ENCODE results near the gene HDGFL1. TPM values are rescaled to one million over a fixed set of nuclear protein-coding genes. Genes with fewer than 3 reads are reported as not detected.
A peak's percentile ranks its signal among the peaks of the same experiment; 100 is the strongest.

Gene HDGFL1
- total and polyA plus RNA-seq, 2 donors (not counting 1 experiment from before 2014, with no cell fraction given) = not detected

DNA sequence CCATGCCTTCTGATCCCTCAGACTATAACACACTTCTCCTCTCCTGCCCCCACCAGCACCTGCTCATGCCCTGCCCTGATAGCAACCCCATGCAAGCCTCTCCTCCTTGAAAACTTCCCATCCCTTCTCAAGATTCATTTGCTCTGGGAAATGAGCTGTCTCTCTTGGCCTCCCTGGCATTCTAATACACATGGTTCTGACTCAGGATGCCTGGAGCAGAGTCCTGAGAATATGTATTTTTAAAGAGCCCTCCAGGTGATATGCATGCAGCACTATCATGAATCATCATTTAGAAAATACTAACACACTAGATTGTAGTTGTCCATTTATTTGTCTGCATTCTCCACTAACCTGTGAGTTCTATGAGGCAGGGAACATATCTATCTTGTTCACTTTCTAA, 26.6 kb downstream of the HDGFL1 start:
- TF ChIP-seq EZH2 (IDR thresholded peaks at IDR 0.05; ENCODE audit: low read length, missing control alignments) = no peak
- TF ChIP-seq, protein P1, sequence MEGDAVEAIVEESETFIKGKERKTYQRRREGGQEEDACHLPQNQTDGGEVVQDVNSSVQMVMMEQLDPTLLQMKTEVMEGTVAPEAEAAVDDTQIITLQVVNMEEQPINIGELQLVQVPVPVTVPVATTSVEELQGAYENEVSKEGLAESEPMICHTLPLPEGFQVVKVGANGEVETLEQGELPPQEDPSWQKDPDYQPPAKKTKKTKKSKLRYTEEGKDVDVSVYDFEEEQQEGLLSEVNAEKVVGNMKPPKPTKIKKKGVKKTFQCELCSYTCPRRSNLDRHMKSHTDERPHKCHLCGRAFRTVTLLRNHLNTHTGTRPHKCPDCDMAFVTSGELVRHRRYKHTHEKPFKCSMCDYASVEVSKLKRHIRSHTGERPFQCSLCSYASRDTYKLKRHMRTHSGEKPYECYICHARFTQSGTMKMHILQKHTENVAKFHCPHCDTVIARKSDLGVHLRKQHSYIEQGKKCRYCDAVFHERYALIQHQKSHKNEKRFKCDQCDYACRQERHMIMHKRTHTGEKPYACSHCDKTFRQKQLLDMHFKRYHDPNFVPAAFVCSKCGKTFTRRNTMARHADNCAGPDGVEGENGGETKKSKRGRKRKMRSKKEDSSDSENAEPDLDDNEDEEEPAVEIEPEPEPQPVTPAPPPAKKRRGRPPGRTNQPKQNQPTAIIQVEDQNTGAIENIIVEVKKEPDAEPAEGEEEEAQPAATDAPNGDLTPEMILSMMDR (conservative IDR thresholded peaks at IDR 0.05 in 1 of 2, IDR thresholded peaks at IDR 0.05 in 1 of 2; ENCODE audit: low read depth in 1 of 2, low read length in 2 of 2) = no peak
- DNase-seq (ENCODE audit: low read depth in 2 of 2) = peak in 1 of 2 donors; percentile 65
- H3K27me3 ChIP-seq (ENCODE audit: control insufficient read depth, insufficient read depth, low read length) = no peaks in the 10 kb centered on the region

DNA sequence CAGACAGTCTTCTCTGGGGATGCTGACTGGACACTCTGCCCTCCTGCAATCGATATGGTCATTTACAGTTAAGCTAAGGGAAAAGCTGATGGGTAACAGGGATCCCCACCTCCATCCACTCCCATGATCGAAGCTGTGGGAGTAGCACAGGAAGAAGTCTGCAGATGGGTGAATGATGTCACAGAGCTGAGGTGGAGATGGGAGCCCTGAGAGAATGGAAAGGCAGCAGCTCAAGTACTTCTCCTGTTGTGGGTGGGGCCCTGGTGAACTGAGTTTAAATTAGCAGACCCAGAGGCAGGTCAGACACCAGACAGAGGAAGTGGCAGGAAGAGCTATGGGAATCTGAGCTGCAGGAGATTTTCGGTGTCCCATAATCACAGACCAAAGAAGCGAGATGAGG, 29.0 kb downstream of the HDGFL1 start:
- TF ChIP-seq EZH2 (IDR thresholded peaks at IDR 0.05; ENCODE audit: low read length, missing control alignments) = no peak
- TF ChIP-seq, protein P1 (conservative IDR thresholded peaks at IDR 0.05 in 1 of 2, IDR thresholded peaks at IDR 0.05 in 1 of 2; ENCODE audit: low read depth in 1 of 2, low read length in 2 of 2) = no peak
- peak in 1 of 2 donors; percentile 38 for DNase-seq (ENCODE audit: low read depth in 2 of 2)

More for the DNA sequence above, 26.6 kb downstream of the HDGFL1 start:
- no peak overlapping the region for H3K4me2 ChIP-seq (ENCODE audit: extremely low read depth, insufficient read depth, low read length)
- no peaks in the 10 kb centered on the region for H3K9me3 ChIP-seq (ENCODE audit: control insufficient read depth, insufficient read depth, low read depth, low read length)
- H3K4me3 ChIP-seq (replicated peaks in 1 of 4; ENCODE audit: control extremely low read depth in 1 of 4, insufficient read depth in 1 of 4, low read depth in 3 of 4, low read length in 4 of 4) = no peak overlapping the region
- H3K4me1 ChIP-seq (ENCODE audit: control insufficient read depth, extremely low read depth, insufficient read depth, low read length) = peaks cover 2% of the 10 kb centered on the region
- no peaks in the 10 kb centered on the region for H3K79me2 ChIP-seq (ENCODE audit: control insufficient read depth, insufficient read depth, low read length)
- no peaks in the 10 kb centered on the region for H3K36me3 ChIP-seq (ENCODE audit: control insufficient read depth, insufficient read depth, low read length)
- H4K20me1 ChIP-seq (ENCODE audit: control insufficient read depth, extremely low read depth, insufficient read depth, low read length) = no peaks in the 10 kb centered on the region
- H3K27ac ChIP-seq (ENCODE audit: insufficient read depth, low read length) = no peak overlapping the region
- no peak overlapping the region for H2AFZ ChIP-seq (ENCODE audit: low read length)
- H3K9ac ChIP-seq (ENCODE audit: insufficient read depth, low read length) = no peak overlapping the region

DNA sequence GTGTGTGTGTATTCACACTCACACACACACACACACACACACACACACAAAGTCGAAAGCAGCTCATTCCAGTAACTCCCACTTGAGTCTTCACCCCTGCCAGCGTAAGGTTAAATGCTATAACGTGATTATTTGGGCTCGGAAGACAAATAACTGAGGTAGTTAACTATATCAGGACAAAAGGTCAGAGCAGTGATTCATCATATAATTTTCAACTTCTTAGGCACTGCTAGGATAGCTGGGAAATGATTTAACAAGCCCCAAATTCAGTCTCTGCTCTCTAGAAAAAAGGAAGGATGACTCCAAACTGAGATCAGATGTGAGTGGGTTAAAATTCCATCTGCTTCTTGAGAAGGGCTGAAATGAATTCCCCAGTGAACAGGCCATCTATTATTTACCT, 30.7 kb downstream of the HDGFL1 start:
- H3K36me3 ChIP-seq (ENCODE audit: control insufficient read depth, insufficient read depth, low read length) = no peaks in the 10 kb centered on the region
- TF ChIP-seq, protein P1 (conservative IDR thresholded peaks at IDR 0.05 in 1 of 2, IDR thresholded peaks at IDR 0.05 in 1 of 2; ENCODE audit: low read depth in 1 of 2, low read length in 2 of 2) = no peak
- no peak for TF ChIP-seq EZH2 (IDR thresholded peaks at IDR 0.05; ENCODE audit: low read length, missing control alignments)
- H4K20me1 ChIP-seq (ENCODE audit: control insufficient read depth, extremely low read depth, insufficient read depth, low read length) = no peaks in the 10 kb centered on the region
- H3K4me1 ChIP-seq (ENCODE audit: control insufficient read depth, extremely low read depth, insufficient read depth, low read length) = peaks cover 2% of the 10 kb centered on the region
- H3K9ac ChIP-seq (ENCODE audit: insufficient read depth, low read length) = no peak overlapping the region
- no peak overlapping the region for H3K27ac ChIP-seq (ENCODE audit: insufficient read depth, low read length)
- no peak overlapping the region for H3K4me3 ChIP-seq (replicated peaks in 1 of 4; ENCODE audit: control extremely low read depth in 1 of 4, insufficient read depth in 1 of 4, low read depth in 3 of 4, low read length in 4 of 4)
- peak; percentile 8 to 67 for DNase-seq (ENCODE audit: low read depth in 2 of 2)
- H3K27me3 ChIP-seq (ENCODE audit: control insufficient read depth, insufficient read depth, low read length) = no peaks in the 10 kb centered on the region
- no peak overlapping the region for H2AFZ ChIP-seq (ENCODE audit: low read length)
- no peak overlapping the region for H3K4me2 ChIP-seq (ENCODE audit: extremely low read depth, insufficient read depth, low read length)
- no peaks in the 10 kb centered on the region for H3K9me3 ChIP-seq (ENCODE audit: control insufficient read depth, insufficient read depth, low read depth, low read length)
- no peaks in the 10 kb centered on the region for H3K79me2 ChIP-seq (ENCODE audit: control insufficient read depth, insufficient read depth, low read length)

More for the DNA sequence above, 29.0 kb downstream of the HDGFL1 start:
- no peaks in the 10 kb centered on the region for H3K27me3 ChIP-seq (ENCODE audit: control insufficient read depth, insufficient read depth, low read length)
- H2AFZ ChIP-seq (ENCODE audit: low read length) = peak overlapping the region; percentile 5
- no peak overlapping the region for H3K9ac ChIP-seq (ENCODE audit: insufficient read depth, low read length)
- H3K36me3 ChIP-seq (ENCODE audit: control insufficient read depth, insufficient read depth, low read length) = no peaks in the 10 kb centered on the region
- no peak overlapping the region for H3K4me2 ChIP-seq (ENCODE audit: extremely low read depth, insufficient read depth, low read length)
- H3K9me3 ChIP-seq (ENCODE audit: control insufficient read depth, insufficient read depth, low read depth, low read length) = no peaks in the 10 kb centered on the region
- no peaks in the 10 kb centered on the region for H4K20me1 ChIP-seq (ENCODE audit: control insufficient read depth, extremely low read depth, insufficient read depth, low read length)
- peaks cover 2% of the 10 kb centered on the region for H3K4me1 ChIP-seq (ENCODE audit: control insufficient read depth, extremely low read depth, insufficient read depth, low read length)
- no peaks in the 10 kb centered on the region for H3K79me2 ChIP-seq (ENCODE audit: control insufficient read depth, insufficient read depth, low read length)
- H3K27ac ChIP-seq (ENCODE audit: insufficient read depth, low read length) = no peak overlapping the region
- no peak overlapping the region for H3K4me3 ChIP-seq (replicated peaks in 1 of 4; ENCODE audit: control extremely low read depth in 1 of 4, insufficient read depth in 1 of 4, low read depth in 3 of 4, low read length in 4 of 4)

All from fibroblast of lung (primary cell).